Central memory CD4-positive, alpha-beta T cell (primary cell): ENCODE measurements around the gene PRDX2.

ENCODE experiments used
- DNase-seq: peaks from one replicate; pipeline ENCODE4 v3.0.0; 2022

The PRDX2 gene

DNA sequence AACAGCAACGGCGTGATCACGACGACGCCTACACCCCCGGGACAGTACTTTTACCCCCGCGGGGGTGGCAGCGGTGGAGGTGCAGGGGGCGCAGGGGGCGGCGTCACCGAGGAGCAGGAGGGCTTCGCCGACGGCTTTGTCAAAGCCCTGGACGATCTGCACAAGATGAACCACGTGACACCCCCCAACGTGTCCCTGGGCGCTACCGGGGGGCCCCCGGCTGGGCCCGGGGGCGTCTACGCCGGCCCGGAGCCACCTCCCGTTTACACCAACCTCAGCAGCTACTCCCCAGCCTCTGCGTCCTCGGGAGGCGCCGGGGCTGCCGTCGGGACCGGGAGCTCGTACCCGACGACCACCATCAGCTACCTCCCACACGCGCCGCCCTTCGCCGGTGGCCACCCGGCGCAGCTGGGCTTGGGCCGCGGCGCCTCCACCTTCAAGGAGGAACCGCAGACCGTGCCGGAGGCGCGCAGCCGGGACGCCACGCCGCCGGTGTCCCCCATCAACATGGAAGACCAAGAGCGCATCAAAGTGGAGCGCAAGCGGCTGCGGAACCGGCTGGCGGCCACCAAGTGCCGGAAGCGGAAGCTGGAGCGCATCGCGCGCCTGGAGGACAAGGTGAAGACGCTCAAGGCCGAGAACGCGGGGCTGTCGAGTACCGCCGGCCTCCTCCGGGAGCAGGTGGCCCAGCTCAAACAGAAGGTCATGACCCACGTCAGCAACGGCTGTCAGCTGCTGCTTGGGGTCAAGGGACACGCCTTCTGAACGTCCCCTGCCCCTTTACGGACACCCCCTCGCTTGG lies 9.3 kb downstream of the PRDX2 start:
- DNase-seq, result peak; percentile 63

DNA sequence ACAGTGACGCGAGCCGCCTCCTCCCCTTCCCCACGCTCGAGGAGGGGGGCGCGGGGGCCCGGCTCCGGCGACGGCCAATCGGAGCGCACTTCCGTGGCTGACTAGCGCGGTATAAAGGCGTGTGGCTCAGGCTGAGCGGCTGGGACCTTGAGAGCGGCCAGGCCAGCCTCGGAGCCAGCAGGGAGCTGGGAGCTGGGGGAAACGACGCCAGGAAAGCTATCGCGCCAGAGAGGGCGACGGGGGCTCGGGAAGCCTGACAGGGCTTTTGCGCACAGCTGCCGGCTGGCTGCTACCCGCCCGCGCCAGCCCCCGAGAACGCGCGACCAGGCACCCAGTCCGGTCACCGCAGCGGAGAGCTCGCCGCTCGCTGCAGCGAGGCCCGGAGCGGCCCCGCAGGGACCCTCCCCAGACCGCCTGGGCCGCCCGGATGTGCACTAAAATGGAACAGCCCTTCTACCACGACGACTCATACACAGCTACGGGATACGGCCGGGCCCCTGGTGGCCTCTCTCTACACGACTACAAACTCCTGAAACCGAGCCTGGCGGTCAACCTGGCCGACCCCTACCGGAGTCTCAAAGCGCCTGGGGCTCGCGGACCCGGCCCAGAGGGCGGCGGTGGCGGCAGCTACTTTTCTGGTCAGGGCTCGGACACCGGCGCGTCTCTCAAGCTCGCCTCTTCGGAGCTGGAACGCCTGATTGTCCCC lies 10.1 kb downstream of the PRDX2 start, which contains the start of gene JUNB:
Gene JUNB, plus strand, starts transcription at position 142 of the 706 bp plus-strand sequence. Its CDS starts 286 bp downstream, at position 428.
- peak; percentile 98 for DNase-seq

DNA sequence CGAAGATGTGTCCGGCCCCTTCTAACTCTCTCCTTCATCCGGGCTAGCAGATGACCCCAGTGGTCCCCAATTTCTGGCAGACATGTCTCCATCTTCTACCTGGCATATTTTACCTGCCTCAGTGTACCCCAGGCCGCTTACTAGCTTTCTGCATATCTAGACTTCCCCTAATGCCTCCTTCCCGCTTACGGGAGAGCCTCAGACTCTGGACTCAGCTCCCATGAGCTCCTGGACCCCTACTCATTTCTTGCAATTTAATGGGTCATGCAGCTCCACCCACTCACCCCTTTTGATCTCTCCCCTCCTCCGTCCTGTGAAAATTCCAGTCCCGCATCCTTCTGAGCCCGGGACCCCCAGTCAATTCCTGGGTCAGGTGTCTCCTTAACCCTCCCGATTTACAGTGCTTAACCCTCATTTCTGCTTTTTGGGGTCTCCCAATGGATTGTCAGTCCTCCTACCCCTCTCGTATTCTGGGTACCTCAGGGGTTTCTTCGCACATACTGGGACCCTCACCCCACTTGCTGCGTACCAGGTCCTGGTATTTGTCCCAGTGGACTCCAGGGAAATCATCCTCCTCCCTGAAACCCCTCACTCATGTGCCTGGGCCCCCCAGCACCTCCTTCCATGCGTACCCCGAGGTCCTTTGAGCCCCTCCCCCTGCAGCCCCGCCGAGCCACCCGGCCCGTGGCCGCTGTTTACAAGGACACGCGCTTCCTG lies 10.8 kb downstream of the PRDX2 start:
- DNase-seq, result peak; percentile 48

DNA sequence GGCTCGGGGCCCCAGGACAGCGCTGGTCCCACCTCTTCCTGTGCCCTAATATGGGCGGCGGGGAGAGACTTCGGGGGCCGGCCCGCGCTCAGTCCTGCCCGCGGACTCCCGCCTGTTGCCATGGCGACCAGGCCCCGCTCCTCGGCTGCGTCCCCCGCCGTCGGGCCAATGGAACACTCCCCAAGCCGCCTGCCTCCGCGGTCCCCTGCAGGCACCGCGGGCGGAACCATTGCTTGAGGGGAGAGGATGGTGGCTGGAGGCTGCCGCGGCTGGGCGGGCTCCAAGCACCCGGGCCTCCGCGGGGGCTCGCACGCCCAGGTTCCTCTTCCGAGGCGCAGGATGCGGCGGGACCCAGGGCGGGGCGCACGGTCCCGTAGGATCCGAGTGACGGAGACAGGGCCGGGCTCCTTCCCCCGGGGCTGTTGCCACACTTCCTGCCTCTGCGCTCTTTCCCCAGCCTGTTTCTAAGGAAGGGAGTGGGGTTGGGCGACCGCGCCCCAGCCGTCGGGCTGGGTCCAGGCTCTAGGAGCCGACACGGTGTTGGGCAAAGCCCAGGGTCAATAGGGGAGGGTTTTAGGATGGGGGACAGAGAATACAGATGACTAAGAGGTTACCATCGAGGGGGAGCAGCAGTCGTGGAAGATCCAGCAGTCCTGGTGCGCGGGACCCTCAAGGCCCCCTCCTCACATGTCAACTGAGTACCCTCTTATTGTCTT lies 11.5 kb downstream of the PRDX2 start:
- DNase-seq, result peak; percentile 92

DNA sequence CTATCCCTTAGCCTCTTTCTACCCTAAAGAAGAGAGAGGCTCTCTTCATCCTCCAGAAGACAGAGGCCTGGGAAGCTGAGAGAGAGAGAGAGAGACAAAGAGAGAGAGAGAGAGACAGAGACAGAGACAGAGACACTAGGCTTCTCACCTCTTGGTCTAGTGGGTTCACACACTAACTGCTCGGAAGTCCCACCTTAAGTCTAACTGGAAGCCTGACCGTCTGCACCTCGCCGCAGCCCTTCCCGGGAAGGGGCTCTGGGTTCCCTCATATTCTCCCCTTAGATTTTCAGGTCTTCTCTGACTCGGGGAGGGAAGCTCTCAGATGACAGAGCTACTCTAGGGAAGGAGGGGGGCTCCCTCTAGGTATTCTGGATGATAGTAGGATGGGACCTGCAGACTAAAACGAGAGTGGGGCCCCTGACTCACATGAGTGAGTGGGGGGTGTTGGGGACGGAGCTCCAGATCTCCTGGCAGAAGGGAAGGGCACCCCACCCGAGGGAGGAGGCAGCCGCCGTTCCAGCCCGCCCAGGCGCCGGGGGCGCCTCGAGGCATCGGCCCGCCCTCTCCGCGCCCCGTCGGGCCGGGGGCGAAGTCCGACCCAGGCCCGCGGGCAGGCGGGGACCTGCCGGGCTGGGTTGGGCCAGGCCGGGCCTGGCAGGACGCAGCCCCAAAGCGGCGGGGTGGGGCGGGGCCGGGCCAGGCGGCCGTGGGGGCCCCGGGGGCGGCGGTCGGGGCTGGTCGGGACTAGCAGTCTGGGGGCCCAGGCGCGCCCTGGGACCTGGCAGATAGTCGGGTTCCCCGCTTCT lies 12.3 kb downstream of the PRDX2 start:
- no peak for DNase-seq

DNA sequence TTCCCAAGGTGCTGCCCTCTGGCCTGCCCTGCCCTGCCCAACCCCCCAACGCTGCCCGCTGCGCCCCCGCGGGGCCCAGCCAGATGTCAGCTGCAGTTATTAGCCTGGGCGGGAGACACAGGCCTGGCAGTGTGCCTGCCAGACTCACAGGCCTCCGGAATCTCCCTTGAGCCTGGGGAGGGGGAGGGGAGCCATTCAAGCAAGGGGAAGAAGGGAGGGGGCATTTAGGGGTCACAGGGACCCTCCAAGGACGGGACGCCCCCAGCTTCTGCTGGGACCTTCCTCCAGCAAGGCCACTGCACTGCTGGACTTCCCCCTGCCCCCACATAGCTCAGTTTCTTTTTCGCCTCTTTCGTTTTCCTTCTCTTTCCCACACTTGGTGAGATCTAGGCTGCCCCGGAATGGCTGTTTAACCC lies 12.9 kb downstream of the PRDX2 start:
- peak; percentile 39 for DNase-seq

DNA sequence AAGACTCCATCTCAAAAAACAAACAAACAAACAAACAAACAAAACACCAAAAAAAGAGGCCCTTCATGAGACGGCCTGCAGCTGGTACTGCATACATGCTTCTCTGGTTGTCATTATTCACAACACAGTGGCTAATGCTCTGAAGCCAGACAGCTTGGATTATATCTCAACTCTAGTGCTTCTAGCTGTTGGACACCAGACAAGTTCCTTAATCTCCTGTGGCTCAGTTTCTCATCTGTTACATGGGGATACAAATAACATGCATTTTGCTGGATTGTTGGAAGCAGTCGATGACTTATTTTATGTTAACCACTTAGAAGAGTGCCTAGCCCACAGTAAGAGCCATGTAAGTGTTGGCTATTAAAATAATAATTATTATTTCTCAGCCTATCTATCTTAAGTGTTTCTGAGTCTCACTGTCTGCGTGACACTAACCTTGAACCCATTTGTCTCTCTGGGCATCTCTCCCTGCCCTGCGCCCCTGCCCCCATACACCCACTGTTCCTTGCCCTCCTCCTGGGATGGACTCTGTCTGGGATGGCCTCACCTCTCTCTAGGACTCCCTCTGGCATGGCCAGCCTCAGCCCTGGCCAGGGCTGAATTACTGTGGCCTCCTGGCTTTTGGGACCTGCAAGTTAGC lies 13.4 kb downstream of the PRDX2 start:
- DNase-seq, result no peak

DNA sequence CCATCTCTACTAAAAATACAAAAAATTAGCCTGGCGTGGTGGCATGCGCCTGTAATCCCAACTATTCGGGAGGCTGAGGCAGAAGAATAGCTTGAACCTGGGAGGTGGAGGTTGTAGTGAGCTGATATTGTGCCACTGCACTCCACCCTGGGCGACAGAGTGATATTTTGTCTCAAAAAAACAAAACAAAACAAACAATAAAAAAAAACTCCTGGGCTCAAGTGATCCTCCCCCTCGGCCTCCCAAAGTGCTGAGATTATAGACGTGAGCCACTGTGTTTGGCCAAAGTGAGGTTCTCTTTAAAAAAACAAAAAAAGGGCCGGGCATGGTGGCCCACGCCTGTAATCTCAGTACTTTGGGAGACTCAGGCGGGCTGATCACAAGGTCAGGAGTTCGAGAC lies 14.1 kb downstream of the PRDX2 start:
- DNase-seq, result no peak

DNA sequence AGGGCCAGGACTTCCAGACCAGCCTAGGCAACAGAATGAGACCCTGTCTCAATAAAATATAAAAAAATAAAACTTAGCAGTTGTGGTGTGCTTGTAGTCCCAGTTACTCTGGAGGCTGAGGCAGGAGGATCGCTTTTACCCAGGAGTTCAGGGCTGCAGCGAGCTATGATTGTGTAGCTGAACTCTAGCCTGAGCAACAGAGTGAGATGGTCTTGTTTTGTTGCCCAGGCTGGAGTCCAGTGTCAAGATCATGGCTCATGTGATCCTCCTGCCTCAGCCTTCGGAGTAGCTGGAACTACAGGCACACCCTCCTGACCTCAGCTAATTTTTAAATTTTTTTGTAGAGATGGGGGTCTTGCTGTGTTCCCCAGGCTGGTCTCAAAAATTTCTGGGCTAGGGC lies 14.6 kb downstream of the PRDX2 start:
- no peak for DNase-seq

DNA sequence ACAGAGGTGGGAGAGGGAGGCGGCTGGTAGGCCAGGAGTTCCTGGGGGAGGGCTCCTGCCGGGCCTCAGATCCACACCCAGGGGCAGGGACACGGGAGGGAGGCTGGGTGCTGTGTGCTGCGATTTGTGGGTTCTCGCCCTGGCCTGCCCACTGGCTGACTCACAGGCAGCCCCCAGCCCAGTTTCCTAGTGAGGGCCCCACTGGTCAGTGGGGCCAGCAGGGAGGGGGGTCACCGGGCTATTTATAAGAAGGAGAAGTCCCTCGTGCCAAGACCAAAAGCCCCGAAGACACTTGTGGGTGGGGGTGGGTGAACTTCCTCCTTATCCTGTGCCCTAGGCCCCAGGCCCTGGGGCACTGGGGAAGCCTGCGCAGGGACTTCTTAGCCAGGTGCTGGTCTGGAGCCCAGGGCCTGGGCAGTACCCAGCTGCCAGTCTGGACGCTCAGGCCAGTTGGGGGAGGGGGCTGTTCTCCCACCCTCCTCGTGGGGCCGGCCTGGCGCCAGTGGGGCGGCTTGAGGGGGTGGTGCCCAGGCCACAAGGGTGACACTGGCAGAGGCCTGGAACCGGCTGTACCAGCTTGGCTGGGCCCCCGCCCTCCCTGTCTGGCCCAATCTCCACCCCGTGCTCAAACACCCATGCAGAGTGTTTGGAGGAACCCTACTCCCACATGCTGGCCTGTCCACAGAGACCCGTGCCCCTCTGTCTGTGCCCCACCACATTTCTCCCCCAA lies 15.3 kb downstream of the PRDX2 start:
- DNase-seq, result no peak

DNA sequence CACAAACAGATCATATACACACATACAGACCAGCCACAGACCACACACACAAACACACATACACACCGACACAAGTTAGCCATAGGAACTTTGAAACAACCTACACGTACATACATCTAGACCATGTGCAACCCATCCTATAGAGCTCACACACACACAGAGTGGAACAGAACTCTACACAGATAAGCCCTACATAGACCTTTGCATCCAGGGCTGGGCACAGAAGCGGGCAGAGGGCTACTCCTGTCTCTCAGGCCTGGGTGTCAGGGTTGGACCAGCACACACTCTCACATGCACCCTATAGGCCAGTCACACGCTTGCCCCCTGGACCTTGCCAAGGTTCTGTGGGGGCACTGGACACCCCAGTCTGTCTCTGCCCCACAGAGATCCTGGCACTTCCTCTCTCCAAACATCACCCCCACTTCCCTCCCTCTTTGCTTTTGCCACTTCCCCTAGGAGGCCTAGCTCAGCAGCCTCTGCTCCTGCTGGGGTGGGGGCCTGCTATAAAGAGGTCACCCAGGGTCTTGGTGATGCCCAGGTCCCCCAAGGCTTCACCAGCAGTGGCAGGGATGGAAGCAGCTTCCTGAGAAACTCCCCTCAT lies 16.1 kb downstream of the PRDX2 start:
- peak; percentile 14 for DNase-seq

DNA sequence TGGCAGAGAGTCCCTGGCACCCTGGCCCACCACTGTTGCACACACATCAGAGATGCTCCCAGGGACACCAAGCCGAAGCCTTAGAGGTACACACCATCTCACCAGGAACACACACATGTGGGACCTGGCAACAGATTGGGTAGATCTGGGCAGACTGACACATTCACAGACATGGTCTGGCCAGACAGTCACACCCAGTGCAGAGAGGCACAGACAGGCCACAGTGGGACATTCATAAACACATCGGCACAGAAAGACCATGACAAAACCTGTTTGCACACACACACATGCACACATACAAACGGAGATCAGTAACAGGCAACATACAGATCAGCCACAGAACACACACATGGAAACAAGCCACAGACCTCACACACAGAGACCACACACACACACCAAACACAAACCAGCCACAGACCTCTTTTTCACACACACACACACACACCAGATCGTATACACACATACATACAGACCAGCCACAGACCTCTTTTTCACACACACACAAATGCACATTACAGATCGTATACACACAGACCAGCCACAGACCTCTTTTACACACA lies 16.6 kb downstream of the PRDX2 start:
- peak; percentile 66 for DNase-seq

DNA sequence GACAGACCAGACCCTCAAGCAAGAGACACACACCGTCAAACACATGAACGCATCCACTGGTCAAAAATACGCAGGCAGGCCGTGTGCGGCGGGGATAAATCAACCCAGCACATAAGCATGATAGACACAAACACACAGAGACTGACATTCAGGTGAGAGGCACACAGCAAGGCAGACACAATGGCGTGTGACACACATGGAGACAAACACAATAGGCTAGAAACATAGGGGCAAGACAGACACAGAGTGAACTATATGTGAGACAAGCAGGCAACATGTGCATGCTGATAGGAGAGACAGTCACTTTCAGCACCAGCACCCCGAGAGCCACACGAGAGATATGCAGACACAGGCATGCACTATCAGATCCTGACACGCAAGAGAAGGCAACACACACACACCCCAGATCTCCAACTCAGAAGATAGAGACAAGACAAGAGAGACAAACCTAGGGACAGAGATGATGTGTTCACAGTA lies 17.2 kb downstream of the PRDX2 start:
- peak; percentile 39 for DNase-seq

DNA sequence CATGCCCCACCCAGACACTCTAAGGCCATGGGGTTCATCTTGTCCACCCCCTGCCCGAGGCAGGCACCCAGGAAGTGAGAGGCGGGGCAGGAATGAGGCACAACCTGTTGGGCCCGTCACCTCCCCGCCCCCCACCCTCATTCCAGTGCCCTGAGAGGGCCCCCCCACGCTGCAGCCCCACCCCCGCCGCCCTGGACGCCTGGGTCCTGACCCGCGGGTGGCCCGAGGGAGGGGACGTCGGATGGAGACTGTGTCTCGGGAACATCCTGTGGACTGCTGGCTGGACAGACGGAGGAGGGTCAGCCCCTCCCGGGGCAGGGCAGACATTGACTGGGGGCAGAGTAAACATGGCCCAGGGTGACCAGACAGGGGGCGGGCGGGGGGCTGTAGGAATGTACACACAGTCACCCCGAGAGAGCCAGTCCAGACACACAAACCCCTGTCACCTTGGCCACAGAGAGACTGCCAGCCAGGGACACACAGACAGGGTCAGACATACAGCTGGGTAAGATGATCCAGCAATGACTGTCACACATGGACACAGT lies 17.7 kb downstream of the PRDX2 start:
- DNase-seq, result no peak

DNA sequence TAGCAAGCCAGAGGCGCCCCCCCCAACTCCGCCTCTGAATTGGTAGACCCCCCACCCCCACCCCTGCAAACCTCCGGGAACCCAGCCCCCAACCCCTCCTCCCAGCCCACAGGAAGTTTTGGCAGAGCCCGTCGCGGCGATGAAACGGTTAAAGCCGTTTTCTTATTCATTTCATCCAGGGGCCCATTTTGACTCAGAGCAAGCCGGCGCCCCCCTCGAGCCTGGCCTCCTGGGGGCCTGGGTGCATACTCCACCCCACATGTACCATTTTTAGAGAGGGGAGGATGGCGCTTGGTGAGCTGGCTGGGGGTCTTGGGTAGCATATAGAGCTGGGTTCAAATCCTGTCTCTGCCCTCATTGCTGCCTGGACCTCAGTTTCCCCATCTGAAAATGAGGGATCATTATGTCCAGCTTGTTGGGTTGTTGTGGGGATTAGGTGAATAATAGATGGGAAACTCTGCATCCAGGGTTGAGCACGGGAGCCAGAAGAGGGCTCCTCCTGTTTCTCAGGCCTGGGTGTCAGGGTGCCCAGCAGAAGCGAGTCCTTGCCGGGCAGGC lies 18.2 kb downstream of the PRDX2 start:
- DNase-seq, result no peak

DNA sequence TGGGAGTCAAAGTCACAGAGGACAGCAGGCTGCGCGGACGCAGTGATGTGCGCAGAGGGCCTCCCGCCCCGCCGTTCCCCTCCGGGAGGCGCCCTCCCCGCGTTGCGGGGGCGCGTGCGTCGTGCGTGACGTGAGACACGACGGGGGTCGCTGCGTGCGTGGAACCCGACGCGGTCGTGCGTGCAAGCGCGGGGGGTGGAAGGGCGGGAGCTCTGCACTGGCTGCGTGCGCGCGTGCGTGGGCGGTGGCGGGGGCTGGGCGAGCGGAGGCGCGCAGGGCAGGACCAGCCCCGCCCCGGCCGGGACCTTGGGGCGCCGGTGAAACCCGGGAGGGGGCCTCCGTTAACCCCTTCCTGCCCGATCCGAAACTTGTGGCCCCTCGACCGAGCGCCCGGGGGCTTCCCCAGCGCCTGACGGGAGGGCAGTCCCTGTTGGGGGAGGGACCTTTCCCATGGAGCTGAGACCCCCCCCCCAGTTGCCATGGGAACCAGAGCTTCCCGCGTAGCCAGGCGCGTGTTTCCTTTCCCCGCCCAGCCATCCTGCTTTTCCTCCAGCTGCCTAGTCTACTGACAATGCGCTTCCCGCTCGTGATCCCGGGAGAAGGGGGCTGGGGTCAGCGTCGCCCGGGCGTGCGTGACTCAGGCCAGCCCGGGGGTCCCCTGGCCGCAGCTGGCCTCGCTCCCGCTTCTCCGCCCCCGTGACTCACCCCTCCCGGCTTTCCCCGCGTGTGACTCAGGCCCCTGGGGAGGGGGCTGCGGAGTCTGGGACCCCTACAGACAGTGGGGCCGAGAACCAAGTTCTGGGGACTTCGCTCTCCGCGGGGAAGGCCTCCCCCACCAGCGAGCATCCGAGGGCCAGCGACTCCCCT lies 18.9 kb downstream of the PRDX2 start:
- peak; percentile 99 for DNase-seq

DNA sequence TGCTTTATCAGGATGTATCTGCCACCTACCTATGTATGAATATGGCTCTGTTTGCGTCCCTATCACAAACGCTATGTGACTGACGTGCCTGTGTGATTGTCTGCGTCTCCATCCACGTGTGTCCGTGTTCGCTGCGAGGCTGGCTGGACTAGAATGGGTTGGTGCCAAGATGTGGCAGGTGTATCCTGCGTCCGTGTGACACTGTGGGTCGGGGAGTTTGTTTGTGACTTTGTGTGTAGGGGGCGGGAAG lies 19.5 kb downstream of the PRDX2 start:
- DNase-seq, result no peak
